WERI-Rb-1 (cell line): Measurements from ENCODE around the gene CCL8.

Experiments used
- DNase-seq: peaks from one replicate; pipeline ENCODE4 v3.0.0-alpha.2; 2020
- H3K27ac ChIP-seq: fragments of 250-450 bp; sonication (Bioruptor Pico); 2 replicates; pipeline ENCODE4 v1.5.1; 2020; ENCODE audit warnings: mild to moderate bottlenecking, moderate library complexity
- H3K27me3 ChIP-seq: fragments of 250-450 bp; sonication (Bioruptor Pico); 2 replicates; pipeline ENCODE4 v1.5.1; 2021; ENCODE audit warnings: mild to moderate bottlenecking, low read depth, moderate library complexity; ENCODE audit not compliant: insufficient read depth, severe bottlenecking
- H3K36me3 ChIP-seq: fragments of 250-450 bp; sonication (Bioruptor Pico); 2 replicates; pipeline ENCODE4 v1.5.1; 2020; ENCODE audit warnings: mild to moderate bottlenecking, moderate library complexity
- H3K4me3 ChIP-seq: 2 replicates; pipeline ENCODE4 v1.5.1; 2011; ENCODE audit warnings: low read depth, mild to moderate bottlenecking, control low read depth, low read length
- H3K9me3 ChIP-seq: fragments of 250-450 bp; sonication (Bioruptor Pico); 2 replicates; pipeline ENCODE4 v1.5.1; 2021; ENCODE audit warnings: mild to moderate bottlenecking, moderate library complexity; ENCODE audit not compliant: severe bottlenecking
- TF ChIP-seq, protein P1 (sequence below): IDR thresholded peaks from 2 replicates; pipeline ENCODE4 v1.5.1; 2011; ENCODE audit warnings: low read depth, mild to moderate bottlenecking, control low read depth, inconsistent platforms, low read length

CCL8 gene

GRCh38 chr17:34367486-34368195 is 48.4 kb downstream of the CCL8 start:
- DNase-seq, result no peak
- TF ChIP-seq, protein P1, sequence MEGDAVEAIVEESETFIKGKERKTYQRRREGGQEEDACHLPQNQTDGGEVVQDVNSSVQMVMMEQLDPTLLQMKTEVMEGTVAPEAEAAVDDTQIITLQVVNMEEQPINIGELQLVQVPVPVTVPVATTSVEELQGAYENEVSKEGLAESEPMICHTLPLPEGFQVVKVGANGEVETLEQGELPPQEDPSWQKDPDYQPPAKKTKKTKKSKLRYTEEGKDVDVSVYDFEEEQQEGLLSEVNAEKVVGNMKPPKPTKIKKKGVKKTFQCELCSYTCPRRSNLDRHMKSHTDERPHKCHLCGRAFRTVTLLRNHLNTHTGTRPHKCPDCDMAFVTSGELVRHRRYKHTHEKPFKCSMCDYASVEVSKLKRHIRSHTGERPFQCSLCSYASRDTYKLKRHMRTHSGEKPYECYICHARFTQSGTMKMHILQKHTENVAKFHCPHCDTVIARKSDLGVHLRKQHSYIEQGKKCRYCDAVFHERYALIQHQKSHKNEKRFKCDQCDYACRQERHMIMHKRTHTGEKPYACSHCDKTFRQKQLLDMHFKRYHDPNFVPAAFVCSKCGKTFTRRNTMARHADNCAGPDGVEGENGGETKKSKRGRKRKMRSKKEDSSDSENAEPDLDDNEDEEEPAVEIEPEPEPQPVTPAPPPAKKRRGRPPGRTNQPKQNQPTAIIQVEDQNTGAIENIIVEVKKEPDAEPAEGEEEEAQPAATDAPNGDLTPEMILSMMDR, result no peak
- no peak overlapping the region for H3K4me3 ChIP-seq
- H3K9me3 ChIP-seq, result no peaks in the 10 kb centered on the region
- no peak overlapping the region for H3K27ac ChIP-seq
- H3K36me3 ChIP-seq, result no peaks in the 10 kb centered on the region
- H3K27me3 ChIP-seq, result peaks cover 75% of the 10 kb centered on the region

GRCh38 chr17:34368196-34368945 is 49.1 kb downstream of the CCL8 start:
- Histone ChIP-seq H3K36me3 (no peaks in the 10 kb centered on the region), H3K27me3 (peaks cover 70% of the 10 kb centered on the region), H3K4me3 (no peak overlapping the region), H3K9me3 (no peaks in the 10 kb centered on the region), H3K27ac (no peak overlapping the region)
- no peak for DNase-seq
- TF ChIP-seq, protein P1, result no peak

DNA sequence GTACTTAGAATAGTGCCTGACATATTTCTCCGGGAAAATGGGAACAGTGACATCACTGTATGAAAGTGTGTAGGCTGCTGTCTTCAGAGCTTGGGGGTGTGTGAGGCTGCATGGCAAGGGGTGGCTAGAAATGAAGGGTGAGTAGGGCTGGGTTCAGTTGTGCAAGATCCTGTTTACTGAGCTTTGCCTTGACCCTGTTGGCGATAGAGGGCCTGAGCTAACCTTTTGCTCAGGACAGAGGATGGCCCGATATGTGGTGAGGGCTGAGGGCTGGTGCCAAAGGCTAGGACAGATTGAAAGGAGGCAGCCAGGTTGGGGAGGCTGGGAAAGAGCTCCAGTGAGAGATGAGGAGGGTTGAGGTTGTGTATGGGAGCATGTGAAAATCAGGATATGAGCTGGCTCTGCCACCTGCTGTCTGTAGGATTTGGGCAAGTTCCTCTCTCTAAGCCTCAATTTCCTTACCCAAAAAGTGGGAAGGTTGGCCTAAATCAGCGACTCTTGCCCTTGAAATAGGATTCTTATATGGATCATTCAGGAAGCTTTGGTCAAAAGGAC is 49.8 kb downstream of the CCL8 start:
- Histone ChIP-seq H3K36me3 (no peaks in the 10 kb centered on the region), H3K27ac (no peak overlapping the region), H3K4me3 (no peak overlapping the region), H3K27me3 (peaks cover 71% of the 10 kb centered on the region), H3K9me3 (no peaks in the 10 kb centered on the region)
- no peak for DNase-seq
- TF ChIP-seq, protein P1, result no peak

GRCh38 chr17:34369571-34369970 is 50.3 kb downstream of the CCL8 start:
- Histone ChIP-seq H3K27ac (no peak overlapping the region), H3K4me3 (no peak overlapping the region), H3K9me3 (no peaks in the 10 kb centered on the region), H3K27me3 (peaks cover 71% of the 10 kb centered on the region), H3K36me3 (no peaks in the 10 kb centered on the region)
- DNase-seq, result no peak
- TF ChIP-seq, protein P1, result no peak

GRCh38 chr17:34370376-34370996 is 51.3 kb downstream of the CCL8 start:
- Histone ChIP-seq H3K36me3 (no peaks in the 10 kb centered on the region), H3K9me3 (no peaks in the 10 kb centered on the region), H3K4me3 (no peak overlapping the region), H3K27me3 (peaks cover 63% of the 10 kb centered on the region), H3K27ac (no peak overlapping the region)
- no peak for DNase-seq
- TF ChIP-seq, protein P1, result no peak
